Fibroblast of lung (primary cell): ENCODE measurements around the gene HIP1R.

Experiments used
- EZH2 ChIP-seq: IDR thresholded peaks from 2 replicates; pipeline ENCODE4 v1.5.1; 2012; ENCODE audit warnings: low read length, control low read depth, mild to moderate bottlenecking; ENCODE audit errors: missing control alignments
- TF ChIP-seq, protein P1 (sequence below), 2 donors: IDR thresholded peaks in 1 of 2; conservative IDR thresholded peaks in 1 of 2; 1 replicate in 1 of 2; 2 replicates in 1 of 2; pipeline ENCODE4 v1.5.1; 2011 to 2012; ENCODE audit warnings: low read length in 2 of 2, control low read depth in 1 of 2, inconsistent platforms in 1 of 2, low read depth in 1 of 2, mild to moderate bottlenecking in 1 of 2

DNA sequence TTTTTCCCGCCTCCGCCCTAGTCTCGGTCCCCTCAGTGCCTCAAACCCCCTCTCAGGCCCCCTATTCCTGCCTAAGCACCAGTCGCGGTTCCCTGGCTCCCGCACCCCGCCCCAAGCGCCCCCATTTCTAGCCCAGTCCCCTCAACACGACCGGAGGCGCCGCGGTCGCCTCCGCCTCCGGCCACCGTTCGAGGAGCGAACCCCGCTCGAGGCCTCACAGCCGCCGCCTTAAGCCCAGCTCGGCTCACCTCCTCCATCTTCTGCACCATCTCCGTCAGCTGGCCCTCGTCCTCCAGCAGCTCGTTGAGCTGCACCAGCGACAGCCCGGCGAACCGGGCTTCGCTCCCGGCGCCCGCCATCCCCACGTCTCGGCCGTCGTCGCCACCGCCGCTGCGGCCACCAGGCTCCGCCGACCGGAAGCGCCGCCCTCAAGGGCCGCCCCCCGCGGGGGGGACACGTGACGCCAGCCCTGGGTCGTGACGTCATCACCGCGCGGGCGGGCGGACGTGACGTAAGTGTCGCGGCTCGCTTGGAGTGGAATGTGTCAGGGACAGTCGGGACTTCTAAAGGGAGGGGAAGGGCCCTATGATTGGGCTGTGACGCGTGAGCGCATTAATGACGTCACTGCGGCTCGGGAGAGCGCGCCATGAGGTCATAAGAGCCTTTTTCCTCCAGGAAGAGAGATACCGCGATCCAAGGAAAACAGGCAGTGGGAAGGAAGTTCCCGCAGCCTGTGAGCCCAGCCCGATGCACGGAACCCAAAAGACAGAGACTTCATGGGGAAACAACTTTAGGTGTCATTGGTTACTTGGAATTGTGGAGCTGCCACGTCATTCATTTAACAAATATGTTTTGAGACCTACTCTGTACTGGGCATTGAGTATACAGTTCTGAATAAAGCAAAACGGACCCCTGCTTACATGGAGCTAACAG is 60.7 kb downstream of the HIP1R start, which contains the start of gene VPS37B:
- TF ChIP-seq, protein P1, sequence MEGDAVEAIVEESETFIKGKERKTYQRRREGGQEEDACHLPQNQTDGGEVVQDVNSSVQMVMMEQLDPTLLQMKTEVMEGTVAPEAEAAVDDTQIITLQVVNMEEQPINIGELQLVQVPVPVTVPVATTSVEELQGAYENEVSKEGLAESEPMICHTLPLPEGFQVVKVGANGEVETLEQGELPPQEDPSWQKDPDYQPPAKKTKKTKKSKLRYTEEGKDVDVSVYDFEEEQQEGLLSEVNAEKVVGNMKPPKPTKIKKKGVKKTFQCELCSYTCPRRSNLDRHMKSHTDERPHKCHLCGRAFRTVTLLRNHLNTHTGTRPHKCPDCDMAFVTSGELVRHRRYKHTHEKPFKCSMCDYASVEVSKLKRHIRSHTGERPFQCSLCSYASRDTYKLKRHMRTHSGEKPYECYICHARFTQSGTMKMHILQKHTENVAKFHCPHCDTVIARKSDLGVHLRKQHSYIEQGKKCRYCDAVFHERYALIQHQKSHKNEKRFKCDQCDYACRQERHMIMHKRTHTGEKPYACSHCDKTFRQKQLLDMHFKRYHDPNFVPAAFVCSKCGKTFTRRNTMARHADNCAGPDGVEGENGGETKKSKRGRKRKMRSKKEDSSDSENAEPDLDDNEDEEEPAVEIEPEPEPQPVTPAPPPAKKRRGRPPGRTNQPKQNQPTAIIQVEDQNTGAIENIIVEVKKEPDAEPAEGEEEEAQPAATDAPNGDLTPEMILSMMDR (conservative IDR thresholded peaks at IDR 0.05 in 1 of 2, IDR thresholded peaks at IDR 0.05 in 1 of 2; ENCODE audit: low read depth in 1 of 2, low read length in 2 of 2) = no peak
- no peak for TF ChIP-seq EZH2
